ENCODE measurements around the gene ADGRV1.

DNA sequence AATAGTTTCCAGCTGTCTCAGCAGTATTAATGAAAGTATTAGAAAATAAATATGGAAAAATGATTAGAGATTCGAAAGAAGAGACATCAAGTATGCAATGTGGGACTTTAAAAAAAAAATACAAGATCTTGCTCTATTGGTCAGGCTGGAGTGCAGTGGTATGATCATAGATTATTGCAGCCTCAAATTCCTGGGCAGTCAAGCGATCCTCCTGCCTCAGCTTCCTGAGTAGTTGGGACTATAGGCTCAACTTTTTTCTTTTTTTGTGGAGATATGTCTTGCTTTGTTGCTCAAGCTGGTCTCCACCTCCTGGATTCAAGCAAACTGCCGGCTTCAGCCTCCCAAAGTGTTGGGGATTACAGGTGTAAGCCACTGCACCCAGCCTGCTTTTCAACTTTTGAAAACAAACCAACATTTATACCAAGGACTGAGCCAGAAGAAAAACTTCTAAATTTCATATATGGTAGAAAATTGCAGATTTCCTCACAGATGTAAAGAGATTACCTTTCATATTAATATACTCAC is 323.1 kb downstream of the ADGRV1 start:
- no peak for TF ChIP-seq CTCF (IDR thresholded peaks at IDR 0.05)
- no peak for TF ChIP-seq POLR2A (IDR thresholded peaks at IDR 0.05)
